Measurements from ENCODE around the gene PPID. TPM values are rescaled to one million over a fixed set of nuclear protein-coding genes. Genes with fewer than 3 reads are reported as not detected.

PPID gene
- total RNA-seq, 1 experiment from 2014 or later = 53.5 TPM

GRCh38 chr4:158754385-158755180 lies 31.4 kb upstream of the PPID start:
- no CpG with 5 or more reads among the region's 5 CpGs for WGBS (ENCODE audit: extremely low coverage, insufficient read length, low lambda C conversion rate)
- no peak overlapping the region for H2AK5ac ChIP-seq (ENCODE audit: insufficient read length, low read length)
- no peaks in the 10 kb centered on the region for H3K9me3 ChIP-seq (ENCODE audit: control insufficient read depth, low read depth, low read length)
- no peaks in the 10 kb centered on the region for H3K27me3 ChIP-seq (ENCODE audit: insufficient read depth, low read length)
- no peak overlapping the region for H2BK120ac ChIP-seq (ENCODE audit: low read depth, low read length, poor library complexity, severe bottlenecking)
- no peak overlapping the region for H3K9ac ChIP-seq (ENCODE audit: extremely low read depth, insufficient read length, low read length)
- Mint-ChIP-seq H3K4me1 (no peaks in the 10 kb centered on the region), H3K27ac (no peak overlapping the region), H3K4me3 (no peak overlapping the region), H3K36me3 (ENCODE audit: insufficient read depth in 1 of 3, low read depth in 3 of 3) (peaks cover 3 to 17% (median 7%) of the 10 kb centered on the region in 3 experiments; a peak in 3 of 7 replicates), H3K27me3 (ENCODE audit: low read depth) (no peaks in the 10 kb centered on the region; the same call in 1 of the 2 replicates), H3K9me3 (peaks cover 16 to 22% of the 10 kb centered on the region in 2 experiments)
- no peak overlapping the region for H3K27ac ChIP-seq (ENCODE audit: insufficient read length, low read depth, low read length)
- H4K91ac ChIP-seq (ENCODE audit: insufficient read length, low read depth, low read length) = no peak overlapping the region
- no peak overlapping the region for H3K4me2 ChIP-seq (ENCODE audit: insufficient read depth, insufficient read length, low read length)
- H2BK15ac ChIP-seq (ENCODE audit: low read depth, low read length) = no peak overlapping the region
- no peak overlapping the region for H2BK12ac ChIP-seq (ENCODE audit: insufficient read length, low read depth, low read length)
- H2AFZ ChIP-seq (ENCODE audit: low read length) = no peak overlapping the region
- H3K18ac ChIP-seq (ENCODE audit: insufficient read length, low read depth, low read length) = no peak overlapping the region
- no peak overlapping the region for H4K8ac ChIP-seq (replicated peaks; ENCODE audit: insufficient read length, low read depth, low read length)
- no peak overlapping the region for H3T11ph ChIP-seq (ENCODE audit: low read length)
- TF ChIP-seq, protein P1, sequence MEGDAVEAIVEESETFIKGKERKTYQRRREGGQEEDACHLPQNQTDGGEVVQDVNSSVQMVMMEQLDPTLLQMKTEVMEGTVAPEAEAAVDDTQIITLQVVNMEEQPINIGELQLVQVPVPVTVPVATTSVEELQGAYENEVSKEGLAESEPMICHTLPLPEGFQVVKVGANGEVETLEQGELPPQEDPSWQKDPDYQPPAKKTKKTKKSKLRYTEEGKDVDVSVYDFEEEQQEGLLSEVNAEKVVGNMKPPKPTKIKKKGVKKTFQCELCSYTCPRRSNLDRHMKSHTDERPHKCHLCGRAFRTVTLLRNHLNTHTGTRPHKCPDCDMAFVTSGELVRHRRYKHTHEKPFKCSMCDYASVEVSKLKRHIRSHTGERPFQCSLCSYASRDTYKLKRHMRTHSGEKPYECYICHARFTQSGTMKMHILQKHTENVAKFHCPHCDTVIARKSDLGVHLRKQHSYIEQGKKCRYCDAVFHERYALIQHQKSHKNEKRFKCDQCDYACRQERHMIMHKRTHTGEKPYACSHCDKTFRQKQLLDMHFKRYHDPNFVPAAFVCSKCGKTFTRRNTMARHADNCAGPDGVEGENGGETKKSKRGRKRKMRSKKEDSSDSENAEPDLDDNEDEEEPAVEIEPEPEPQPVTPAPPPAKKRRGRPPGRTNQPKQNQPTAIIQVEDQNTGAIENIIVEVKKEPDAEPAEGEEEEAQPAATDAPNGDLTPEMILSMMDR (conservative IDR thresholded peaks at IDR 0.05) = no peak
- no peak overlapping the region for H2BK5ac ChIP-seq (ENCODE audit: insufficient read length, low read length)
- H3K79me1 ChIP-seq (ENCODE audit: insufficient read depth, low read depth, low read length, poor library complexity, severe bottlenecking) = no peaks in the 10 kb centered on the region
- H3K23ac ChIP-seq (ENCODE audit: insufficient read length, low read depth, low read length) = no peak overlapping the region
- no peak overlapping the region for H2BK20ac ChIP-seq (ENCODE audit: low read depth, low read length, poor library complexity, severe bottlenecking)
- H3K4ac ChIP-seq (ENCODE audit: low read depth, low read length) = no peak overlapping the region
- DNase-seq = no peak
- no peaks in the 10 kb centered on the region for H3K23me2 ChIP-seq (ENCODE audit: insufficient read length, low read depth, low read length, poor library complexity, severe bottlenecking)
- no peak overlapping the region for H4K5ac ChIP-seq (ENCODE audit: insufficient read length, low read depth, low read length)
- H3K4me1 ChIP-seq (ENCODE audit: insufficient read depth, low read length) = no peaks in the 10 kb centered on the region
- H4K20me1 ChIP-seq (ENCODE audit: control insufficient read depth, insufficient read depth, insufficient read length) = no peaks in the 10 kb centered on the region
- no peak overlapping the region for H3K14ac ChIP-seq (ENCODE audit: insufficient read depth, low read length)
- H3K56ac ChIP-seq (ENCODE audit: insufficient read length, low read depth, low read length) = no peak overlapping the region
- H3K79me2 ChIP-seq (ENCODE audit: insufficient read depth, low read length) = no peaks in the 10 kb centered on the region
